Lower leg skin (tissue), 3 donors: ENCODE measurements around the gene AMPH.

Source experiments
- CTCF ChIP-seq, 3 donors: fragments of 450-650 bp; IDR thresholded peaks; one replicate each; pipeline ENCODE4 v1.5.1; 2016; ENCODE audit warnings: antibody characterized with exemption in 3 of 3, mild to moderate bottlenecking in 3 of 3, moderate library complexity in 2 of 3
- POLR2A ChIP-seq, 2 donors: fragments of 450-650 bp; IDR thresholded peaks; one replicate each; pipeline ENCODE4 v1.6.1; 2016 to 2017; ENCODE audit warnings: antibody characterized with exemption in 2 of 2, mild to moderate bottlenecking in 1 of 2, moderate library complexity in 1 of 2

GRCh38 chr7:38600741-38601140, 30.4 kb downstream of the AMPH start:
- TF ChIP-seq POLR2A (IDR thresholded peaks at IDR 0.05), result no peak
- no peak for TF ChIP-seq CTCF (IDR thresholded peaks at IDR 0.05)
